Esophagus (tissue), 2 donors: ENCODE data around the gene ADORA1. TPM values are rescaled to one million over a fixed set of nuclear protein-coding genes. Genes with fewer than 3 reads are reported as not detected.

Source experiments
- H3K27ac ChIP-seq, 2 donors: one replicate each; pipeline ENCODE4 v1.5.1; 2013; ENCODE audit warnings: low read depth in 2 of 2, mild to moderate bottlenecking in 2 of 2, inconsistent platforms in 1 of 2, low read length in 1 of 2, moderate library complexity in 1 of 2
- H3K27me3 ChIP-seq, 2 donors: one replicate each; pipeline ENCODE4 v1.6.1; 2013; ENCODE audit warnings: low read length in 2 of 2, control low read depth in 1 of 2, mild to moderate bottlenecking in 1 of 2; ENCODE audit not compliant: insufficient read depth in 2 of 2, control insufficient read depth in 1 of 2
- H3K36me3 ChIP-seq, 2 donors: one replicate each; pipeline ENCODE4 v1.6.1; 2013; ENCODE audit warnings: low read length in 1 of 2; ENCODE audit not compliant: control insufficient read depth in 2 of 2, insufficient read depth in 2 of 2
- H3K4me1 ChIP-seq, 2 donors: one replicate each; pipeline ENCODE4 v1.6.1; 2013; ENCODE audit warnings: low read length in 1 of 2; ENCODE audit not compliant: control insufficient read depth in 2 of 2, insufficient read depth in 2 of 2
- H3K4me3 ChIP-seq, 2 donors: one replicate each; pipeline ENCODE4 v1.5.1; 2013; ENCODE audit warnings: low read length in 2 of 2, mild to moderate bottlenecking in 2 of 2, low read depth in 1 of 2, moderate library complexity in 1 of 2
- H3K9me3 ChIP-seq, 2 donors: one replicate each; pipeline ENCODE4 v1.6.1; 2013; ENCODE audit warnings: mild to moderate bottlenecking in 2 of 2, low read depth in 1 of 2, low read length in 1 of 2, moderate library complexity in 1 of 2; ENCODE audit not compliant: control insufficient read depth in 2 of 2, insufficient read depth in 1 of 2
- WGBS, 2 donors: extraction: QIAGEN DNeasy Blood & Tissue Kit; methylation state at CpG; one replicate each; pipeline ENCODE4 v1.1.7; 2013; 5-methylcytosine and 5-hydroxymethylcytosine counted together
- polyA plus RNA-seq, 2 donors: library from polyadenylated mRNA; stranded (reverse); fragments of 200-250 nt; gene quantifications; one replicate each; pipeline ENCODE4 v1.2.3, GENCODE V29; 2013
- donor health status: healthy with polysubstance abuse.
- donor health status: Bipolar disorder and iron deficiency.

Gene ADORA1
- polyA plus RNA-seq, 2 donors: 0.22 to 0.26 TPM

GRCh38 chr1:203175827-203176241, 48.3 kb downstream of the ADORA1 start:
- Histone ChIP-seq H3K36me3 (no peaks in the 10 kb centered on the region), H3K4me3 (no peak overlapping the region), H3K4me1 (no peaks in the 10 kb centered on the region), H3K9me3 (no peaks in the 10 kb centered on the region), H3K27ac (no peak overlapping the region), H3K27me3 (no peaks in the 10 kb centered on the region)
- WGBS, 2 donors: 66 to 80% methylated on average over 9 of the region's 9 CpGs

GRCh38 chr1:203176273-203177035, 48.9 kb downstream of the ADORA1 start:
- H3K27me3 ChIP-seq: no peaks in the 10 kb centered on the region
- H3K36me3 ChIP-seq: no peaks in the 10 kb centered on the region
- WGBS, 2 donors: 93 to 95% methylated on average over 9 of the region's 9 CpGs
- no peaks in the 10 kb centered on the region for H3K9me3 ChIP-seq
- H3K4me1 ChIP-seq: no peaks in the 10 kb centered on the region
- H3K4me3 ChIP-seq: no peak overlapping the region
- H3K27ac ChIP-seq: no peak overlapping the region

GRCh38 chr1:203177036-203177405, 49.5 kb downstream of the ADORA1 start:
- Histone ChIP-seq H3K9me3 (no peaks in the 10 kb centered on the region), H3K36me3 (no peaks in the 10 kb centered on the region), H3K4me3 (no peak overlapping the region), H3K27me3 (no peaks in the 10 kb centered on the region), H3K27ac (no peak overlapping the region), H3K4me1 (no peaks in the 10 kb centered on the region)
- 89 to 91% methylated on average over 6 of the region's 6 CpGs for WGBS, 2 donors

GRCh38 chr1:203177470-203178039, 50.0 kb downstream of the ADORA1 start:
- Histone ChIP-seq H3K9me3 (no peaks in the 10 kb centered on the region), H3K4me1 (peaks cover 0 to 1% of the 10 kb centered on the region in 2 donors), H3K4me3 (no peak overlapping the region), H3K27me3 (no peaks in the 10 kb centered on the region), H3K27ac (no peak overlapping the region), H3K36me3 (no peaks in the 10 kb centered on the region)
- 47 to 58% methylated on average over 9 of the region's 9 CpGs for WGBS, 2 donors

GRCh38 chr1:203178083-203178482, 50.6 kb downstream of the ADORA1 start:
- Histone ChIP-seq H3K4me1 (peaks cover 0 to 3% of the 10 kb centered on the region in 2 donors), H3K27ac (no peak overlapping the region), H3K9me3 (no peaks in the 10 kb centered on the region), H3K4me3 (no peak overlapping the region), H3K27me3 (no peaks in the 10 kb centered on the region), H3K36me3 (no peaks in the 10 kb centered on the region)
- 64 to 65% methylated on average over 5 of the region's 5 CpGs for WGBS, 2 donors

GRCh38 chr1:203178821-203179666, 51.5 kb downstream of the ADORA1 start:
- Histone ChIP-seq H3K4me3 (no peak overlapping the region), H3K27ac (no peak overlapping the region), H3K36me3 (no peaks in the 10 kb centered on the region), H3K9me3 (no peaks in the 10 kb centered on the region), H3K27me3 (no peaks in the 10 kb centered on the region), H3K4me1 (peaks cover 0 to 3% of the 10 kb centered on the region in 2 donors)
- 91 to 93% methylated on average over 14 of the region's 14 CpGs for WGBS, 2 donors

- H3K4me1 ChIP-seq: peaks cover 0 to 3% of the 10 kb centered on the region in 2 donors
- H3K9me3 ChIP-seq: no peaks in the 10 kb centered on the region
- H3K27ac ChIP-seq: no peak overlapping the region
- no peaks in the 10 kb centered on the region for H3K36me3 ChIP-seq
- WGBS, 2 donors: 87 to 92% methylated on average over 10 of the region's 10 CpGs
- no peaks in the 10 kb centered on the region for H3K27me3 ChIP-seq
- H3K4me3 ChIP-seq: no peak overlapping the region
These were observed 52.1 kb downstream of the ADORA1 start for GRCh38 chr1:203179667-203180005.

GRCh38 chr1:203180611-203181330, 53.2 kb downstream of the ADORA1 start:
- Histone ChIP-seq H3K27ac (no peak overlapping the region), H3K4me1 (peaks cover 3 to 4% of the 10 kb centered on the region in 2 donors), H3K27me3 (no peaks in the 10 kb centered on the region), H3K36me3 (no peaks in the 10 kb centered on the region), H3K4me3 (no peak overlapping the region), H3K9me3 (no peaks in the 10 kb centered on the region)
- WGBS, 2 donors: 69 to 85% methylated on average over 11 of the region's 11 CpGs

GRCh38 chr1:203181586-203182386, 54.3 kb downstream of the ADORA1 start:
- no peaks in the 10 kb centered on the region for H3K9me3 ChIP-seq
- no peaks in the 10 kb centered on the region for H3K27me3 ChIP-seq
- 68 to 83% methylated on average over 10 of the region's 10 CpGs for WGBS, 2 donors
- no peak overlapping the region for H3K4me3 ChIP-seq
- H3K27ac ChIP-seq: no peak overlapping the region
- H3K4me1 ChIP-seq: peaks cover 3 to 10% of the 10 kb centered on the region in 2 donors
- H3K36me3 ChIP-seq: no peaks in the 10 kb centered on the region
